A673 (cell line): ENCODE results near the gene LIAS. TPM values are rescaled to one million over a fixed set of nuclear protein-coding genes. Genes with fewer than 3 reads are reported as not detected.

Experiments used
- BruUV-seq: library from RNA; stranded (reverse); fragments of 400-500 nt; replicated peaks from 2 replicates; lab custom pipeline; 2021; lab: Mats Ljungman, UMichigan
- CTCF ChIA-PET: fragments of 300-600 bp; sonication (Branson Sonifier 250); formaldehyde crosslinking; loops from one replicate; lab custom pipeline; 2022; ENCODE audit warnings: antibody characterized with exemption; lab: Charles Lee
- POLR2A ChIA-PET: fragments of 300-600 bp; sonication (Branson Sonifier 250); formaldehyde crosslinking; loops from one replicate; lab custom pipeline; 2022; ENCODE audit warnings: antibody characterized with exemption; ENCODE audit not compliant: low non-redundant PET; lab: Charles Lee
- DNase-seq: peaks from one replicate; pipeline ENCODE4 v3.0.0-alpha.2; 2015; ENCODE audit warnings: low spot score
- H3K27ac ChIP-seq: fragments of 200-600 bp; sonication (generic); 2 replicates; pipeline ENCODE4 v1.5.1; 2016; ENCODE audit warnings: mixed run types, low read depth, mild to moderate bottlenecking, mixed read lengths, antibody characterized with exemption, low read length; ENCODE audit not compliant: poor library complexity, severe bottlenecking
- H3K27me3 ChIP-seq: fragments of 200-600 bp; sonication (generic); replicated peaks from 2 replicates; pipeline ENCODE4 v1.6.1; 2017; ENCODE audit warnings: mixed run types, low read depth, mild to moderate bottlenecking, mixed read lengths, antibody characterized with exemption, low read length; ENCODE audit not compliant: insufficient read depth, poor library complexity
- H3K36me3 ChIP-seq: fragments of 200-600 bp; sonication (generic); 2 replicates; pipeline ENCODE4 v1.6.1; 2016; ENCODE audit warnings: mixed run types, mild to moderate bottlenecking, mixed read lengths, antibody characterized with exemption, low read length; ENCODE audit not compliant: insufficient read depth, poor library complexity, severe bottlenecking
- H3K4me1 ChIP-seq: fragments of 200-600 bp; sonication (generic); 2 replicates; pipeline ENCODE4 v1.6.1; 2017; ENCODE audit warnings: mixed run types, mild to moderate bottlenecking, mixed read lengths, antibody characterized with exemption, low read length; ENCODE audit not compliant: insufficient read depth, poor library complexity, severe bottlenecking
- H3K4me3 ChIP-seq: fragments of 200-600 bp; sonication (generic); 2 replicates; pipeline ENCODE4 v1.5.1; 2016; ENCODE audit warnings: low read depth, mixed run types, mild to moderate bottlenecking, mixed read lengths, low read length; ENCODE audit not compliant: poor library complexity, severe bottlenecking
- H3K9me3 ChIP-seq: fragments of 200-600 bp; sonication (generic); 2 replicates; pipeline ENCODE4 v1.6.1; 2016; ENCODE audit warnings: mixed run types, low read depth, mild to moderate bottlenecking, mixed read lengths, antibody characterized with exemption, low read length; ENCODE audit not compliant: poor library complexity, severe bottlenecking
- CTCF ChIP-seq: fragments of 300-800, 200-600 bp; sonication (generic); conservative IDR thresholded peaks from 2 replicates; pipeline ENCODE4 v1.5.1; 2017; ENCODE audit warnings: low read depth, mild to moderate bottlenecking, antibody characterized with exemption, low read length, moderate library complexity, mixed read lengths
- EZH2 ChIP-seq: fragments of 200-600 bp; sonication (generic); IDR thresholded peaks from 2 replicates; pipeline ENCODE4 v1.6.1; 2017; ENCODE audit warnings: borderline replicate concordance, low read depth, mild to moderate bottlenecking, mixed read lengths, antibody characterized with exemption, low read length; ENCODE audit not compliant: poor library complexity, severe bottlenecking
- intact Hi-C: fragments of 100-400 bp; cut with micrococcal nuclease; formaldehyde crosslinking; loops from one replicate; pipeline ENCODE4 v1.10.0; 2022; ENCODE audit not compliant: unreplicated experiment
- total RNA-seq: library from RNA; stranded (reverse); gene quantifications from 2 replicates; pipeline ENCODE4 v1.2.3, GENCODE V29; 2021

The LIAS gene
- total RNA-seq, 1 experiment from 2014 or later, result 19.1 TPM

GRCh38 chr4:39522068-39522467 lies 63.2 kb downstream of the LIAS start:
- Histone ChIP-seq H3K27ac (peak overlapping the region; percentile 47), H3K9me3 (no peaks in the 10 kb centered on the region), H3K27me3 (no peaks in the 10 kb centered on the region), H3K36me3 (peaks cover 8% of the 10 kb centered on the region), H3K4me1 (peaks cover 15% of the 10 kb centered on the region), H3K4me3 (no peak overlapping the region)
- no peak for DNase-seq
- TF ChIP-seq EZH2 (no peak), CTCF (no peak)
- intact Hi-C loops, result no loop called here
- POLR2A ChIA-PET, result no interaction called here
- CTCF ChIA-PET, result no interaction called here
- BruUV-seq, result no TSS peak

- no peaks in the 10 kb centered on the region for H3K27me3 ChIP-seq
- no peak overlapping the region for H3K27ac ChIP-seq
- ChIA-PET POLR2A (no interaction called here), CTCF (no interaction called here)
- intact Hi-C loops, result no loop called here
- peaks cover 20% of the 10 kb centered on the region for H3K4me1 ChIP-seq
- TF ChIP-seq CTCF (no peak), EZH2 (no peak)
- no peak overlapping the region for H3K4me3 ChIP-seq
- BruUV-seq, result no TSS peak
- H3K9me3 ChIP-seq, result no peaks in the 10 kb centered on the region
- H3K36me3 ChIP-seq, result peaks cover 8% of the 10 kb centered on the region
- no peak for DNase-seq
Measured at GRCh38 chr4:39524161-39524957, 65.5 kb downstream of the LIAS start.

DNA sequence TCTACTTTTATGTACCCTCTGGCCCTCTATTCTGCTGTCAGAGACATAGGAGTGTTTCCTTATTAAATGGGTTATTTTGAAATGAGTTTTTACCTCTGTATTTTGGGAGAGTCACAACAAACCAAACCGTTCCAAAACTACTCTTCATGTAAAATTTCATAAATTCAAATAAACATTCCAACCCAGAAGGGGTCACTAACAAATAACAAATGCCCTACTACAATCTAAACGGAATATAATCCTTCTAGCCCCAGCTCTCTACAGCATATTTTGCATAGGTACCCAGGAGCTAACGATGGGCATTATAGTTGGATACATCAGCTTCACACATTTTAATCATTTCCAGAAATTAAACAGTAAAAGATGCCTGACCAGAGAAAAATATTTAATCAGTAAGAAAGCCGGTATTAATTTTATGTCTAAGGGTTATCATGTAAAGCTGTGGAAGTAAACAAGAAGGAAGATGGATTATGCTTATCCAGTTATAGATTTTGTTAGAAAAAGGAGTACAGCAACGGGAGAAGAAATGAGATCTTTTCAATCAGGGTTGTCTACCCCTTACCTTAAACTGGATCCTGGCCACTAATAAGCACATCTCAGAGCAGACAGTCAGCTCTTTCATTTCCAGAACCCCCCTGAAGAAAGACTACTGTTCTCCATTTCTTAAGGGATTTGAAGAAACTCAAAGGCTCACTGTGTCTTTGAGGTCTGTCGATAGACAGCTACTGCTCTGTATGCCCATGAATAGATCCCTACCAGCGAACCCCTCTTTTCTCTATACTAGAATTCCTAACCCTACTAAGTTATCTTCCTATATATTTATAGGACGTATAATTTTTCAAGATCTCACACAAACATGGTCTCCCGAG lies 67.2 kb downstream of the LIAS start:
- no TSS peak for BruUV-seq
- DNase-seq, result no peak
- H3K4me1 ChIP-seq, result peaks cover 18% of the 10 kb centered on the region
- H3K27me3 ChIP-seq, result no peaks in the 10 kb centered on the region
- TF ChIP-seq CTCF (no peak; the same call in 1 of the 2 replicates), EZH2 (no peak)
- peaks cover 2% of the 10 kb centered on the region for H3K36me3 ChIP-seq
- intact Hi-C loops, result loop anchor here (5.0 kb wide), 2 partner anchors 111 to 451 kb away; partner anchors contain the start of genes PDS5A and SMIM14
- peak overlapping the region; percentile 84 for H3K4me3 ChIP-seq
- ChIA-PET CTCF (no interaction called here), POLR2A (no interaction called here)
- peak overlapping the region; percentile 78 for H3K27ac ChIP-seq
- H3K9me3 ChIP-seq, result no peaks in the 10 kb centered on the region
